GM19372 (cell line): Measurements from ENCODE around the gene LEMD2.
"Not testable (repeated sequence)": the region's sequence is repeated elsewhere in the genome, so short reads cannot be mapped to it uniquely, and the experiment has no call there.

Experiments
- ATAC-seq: cut with Tn5 transposase; IDR thresholded peaks from one replicate; pipeline ENCODE4 v1.9.1; 2021; ENCODE audit warnings: mild to moderate bottlenecking, low read depth, moderate library complexity; ENCODE audit not compliant: unreplicated experiment

LEMD2 gene

DNA sequence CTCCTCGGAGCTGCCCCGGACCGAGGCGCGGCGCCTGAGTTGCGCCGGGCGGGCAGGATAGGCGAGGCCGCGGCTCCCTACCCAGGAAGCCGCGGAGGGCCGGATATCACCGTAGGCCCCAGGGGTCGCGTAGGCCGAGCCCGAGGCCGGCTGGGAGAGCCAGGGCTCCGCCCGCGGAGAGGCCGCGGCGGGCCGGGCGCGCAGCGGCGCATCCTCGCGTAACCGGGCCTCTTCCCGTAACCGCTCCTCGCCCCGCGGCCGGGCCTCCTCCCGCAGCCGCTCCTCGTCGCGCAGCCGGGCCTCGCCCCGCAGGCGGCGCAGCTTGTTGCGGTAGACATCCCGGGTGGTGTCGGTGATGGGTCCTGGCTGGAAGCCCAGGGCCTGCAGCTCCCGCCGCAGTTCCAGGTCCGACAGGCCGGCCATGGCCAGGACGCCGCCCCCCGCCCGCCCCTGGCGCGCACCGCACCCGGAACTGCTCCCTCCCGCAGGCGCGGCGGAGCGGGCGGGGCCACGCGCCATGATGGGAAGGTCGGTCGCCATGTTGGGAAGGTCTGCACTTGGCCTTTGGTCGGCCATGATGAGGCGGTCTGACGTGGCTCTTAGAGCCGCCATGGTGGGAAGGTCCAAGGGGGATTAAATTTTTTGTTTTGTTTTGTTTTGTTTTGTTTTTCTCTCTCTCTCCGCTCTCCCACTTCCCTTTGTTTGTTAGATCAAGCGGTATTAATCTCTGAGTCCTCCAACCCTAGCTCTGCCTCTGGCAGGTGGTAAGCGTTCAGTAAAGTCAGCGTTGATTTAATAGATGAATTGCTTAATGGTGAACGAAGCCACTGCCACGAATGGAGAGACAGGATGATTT is at the start of gene LEMD2:
Gene LEMD2, minus strand, starts transcription at position 437 of the 856 bp plus-strand sequence. Its CDS starts 14 bp downstream, at position 423.
- ATAC-seq: peak; percentile 86

DNA sequence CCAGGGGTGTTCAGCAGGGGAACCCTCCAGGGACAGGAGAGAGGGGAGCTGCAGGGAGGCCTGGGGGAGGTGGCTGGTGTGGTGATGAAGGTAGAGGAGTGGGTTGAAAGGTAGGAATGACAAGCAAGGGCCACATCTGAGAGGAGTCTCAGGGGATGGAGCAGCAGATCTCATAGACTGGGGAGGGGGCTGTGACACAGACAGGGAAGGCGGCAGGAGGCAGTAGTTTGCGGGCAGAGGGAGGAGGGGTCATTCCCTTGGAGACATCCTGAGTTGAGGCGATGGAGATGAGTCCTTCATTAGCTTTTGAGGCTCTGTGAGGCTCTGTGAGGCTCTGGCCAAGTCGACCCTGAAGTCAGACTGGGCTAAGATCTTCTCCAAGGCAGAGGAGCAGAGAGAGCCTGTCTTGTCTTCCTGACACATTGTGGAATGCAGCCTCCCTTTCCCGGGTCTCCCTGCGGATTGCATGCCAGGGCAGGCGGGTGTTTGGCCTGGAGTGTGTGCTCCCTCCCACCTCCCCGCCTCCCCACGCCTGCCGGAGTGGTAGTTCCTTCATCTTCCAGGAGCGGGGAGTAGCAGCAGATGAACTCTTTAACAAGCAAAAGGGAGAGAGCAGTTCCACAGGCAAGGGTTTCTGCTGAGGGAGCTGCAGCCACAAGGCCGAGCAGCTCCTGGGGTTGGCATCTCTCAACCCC is 49.2 kb upstream of the LEMD2 start:
- ATAC-seq: no peak

DNA sequence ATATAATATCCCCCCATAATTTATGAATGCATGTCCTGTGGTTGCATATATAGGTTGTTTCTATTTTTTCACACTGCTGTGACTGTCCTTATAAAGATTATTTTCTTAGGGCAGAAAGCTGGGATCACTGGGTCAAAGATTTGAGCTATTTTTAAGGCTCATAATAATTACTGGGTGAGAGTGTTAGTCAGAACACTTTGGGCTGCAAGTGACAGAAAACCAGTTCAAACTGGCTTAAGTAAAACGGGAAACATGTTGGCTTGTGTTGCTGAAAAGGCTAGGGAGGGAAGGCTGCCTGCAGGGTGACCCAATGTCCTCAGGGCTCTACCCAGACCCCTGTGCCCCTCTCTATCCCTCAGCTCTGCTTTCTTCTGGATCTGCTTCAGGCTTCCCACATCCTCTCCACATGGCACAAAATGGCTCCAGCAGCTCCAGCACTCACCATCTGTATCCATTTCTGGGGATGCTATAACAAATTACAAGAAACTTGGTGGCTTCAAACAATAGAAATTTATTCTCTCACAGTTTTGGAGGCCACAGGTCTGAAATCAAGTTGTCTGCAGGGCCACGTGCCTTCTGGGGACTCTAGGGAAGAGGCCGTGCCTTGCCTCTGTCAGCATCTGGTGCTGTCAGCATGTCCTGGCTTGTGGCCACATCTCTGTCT is 48.0 kb upstream of the LEMD2 start:
- ATAC-seq: no peak

DNA sequence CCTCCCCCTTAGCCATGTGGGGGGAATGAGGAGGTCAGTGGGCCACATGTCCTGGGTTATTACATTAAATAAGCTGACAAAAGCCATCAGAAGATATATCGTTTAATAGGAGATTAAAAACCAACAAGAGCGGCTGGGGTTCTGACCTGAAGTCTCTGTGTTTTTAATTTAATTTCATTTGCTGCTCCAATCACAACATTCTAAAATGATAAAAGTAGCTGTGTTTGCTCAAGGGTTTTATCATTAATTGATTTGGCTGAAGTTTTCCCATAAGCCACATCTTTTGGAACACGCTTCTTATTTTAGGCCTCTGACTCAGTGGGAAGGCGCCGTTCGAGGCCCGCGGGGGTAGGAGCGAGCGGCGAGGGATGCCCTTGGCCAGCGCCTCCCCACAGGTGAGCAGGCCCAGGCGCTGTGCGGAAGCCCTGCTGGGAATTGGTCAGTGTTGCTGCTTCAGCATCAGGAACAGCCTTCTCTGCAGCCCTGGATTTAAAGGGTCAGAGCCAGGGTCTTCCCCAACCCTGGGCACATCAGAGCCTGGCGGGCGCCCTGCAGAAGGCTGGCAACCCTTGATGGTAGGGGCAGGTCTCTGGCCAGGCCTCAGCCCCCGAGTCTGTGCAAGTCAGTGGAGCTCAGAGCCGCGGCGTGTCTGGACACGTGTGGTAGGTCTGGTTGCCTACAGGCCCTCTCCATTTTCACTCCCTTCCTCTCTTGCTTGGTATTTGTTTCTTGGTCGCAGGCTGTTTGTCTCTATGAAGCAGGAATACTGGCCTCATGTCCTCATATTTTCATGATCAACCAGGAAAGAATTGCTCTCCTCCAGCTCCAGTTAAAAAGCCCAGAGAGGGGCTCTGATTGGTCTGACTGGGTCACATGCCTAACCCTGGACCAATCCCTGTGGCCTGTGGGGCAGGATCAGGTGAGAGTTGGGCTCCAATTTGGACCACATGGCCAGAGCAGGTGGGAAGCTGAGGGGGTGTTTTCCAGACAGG is 45.8 kb upstream of the LEMD2 start:
- ATAC-seq: no peak

DNA sequence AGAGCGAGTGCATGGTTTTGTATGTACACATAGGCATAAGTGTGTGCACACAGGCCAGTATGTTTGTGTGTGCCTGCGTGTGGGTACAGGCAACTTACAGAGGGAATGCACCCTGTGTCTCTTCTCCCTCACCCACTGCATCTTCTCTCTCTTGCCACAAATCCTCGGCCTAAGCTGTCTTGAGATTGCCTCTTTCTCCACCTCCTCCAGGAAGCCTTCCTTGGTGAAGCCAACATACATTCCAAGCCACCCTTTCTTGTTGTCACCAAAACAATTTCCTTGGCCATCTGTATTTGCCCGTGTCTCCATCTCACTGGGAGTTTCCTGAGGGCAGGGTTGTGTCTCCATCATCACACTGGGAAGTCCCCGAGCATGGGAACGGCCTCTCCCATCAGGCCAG is 44.7 kb upstream of the LEMD2 start:
- no peak for ATAC-seq

DNA sequence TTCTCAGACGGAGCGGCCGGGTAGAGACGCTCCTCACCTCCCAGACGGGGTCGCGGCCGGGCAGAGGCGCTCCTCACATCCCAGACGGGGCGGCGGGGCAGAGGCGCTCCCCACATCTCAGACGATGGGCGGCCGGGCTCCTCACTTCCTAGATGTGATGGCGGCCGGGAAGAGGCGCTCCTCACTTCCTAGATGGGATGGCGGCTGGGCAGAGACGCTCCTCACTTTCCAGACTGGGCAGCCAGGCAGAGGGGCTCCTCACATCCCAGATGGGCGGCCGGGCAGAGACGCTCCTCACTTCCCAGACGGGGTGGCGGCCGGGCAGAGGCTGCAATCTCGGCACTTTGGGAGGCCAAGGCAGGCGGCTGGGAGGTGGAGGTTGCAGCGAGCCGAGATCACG is 43.9 kb upstream of the LEMD2 start:
- not testable (repeated sequence) for ATAC-seq

DNA sequence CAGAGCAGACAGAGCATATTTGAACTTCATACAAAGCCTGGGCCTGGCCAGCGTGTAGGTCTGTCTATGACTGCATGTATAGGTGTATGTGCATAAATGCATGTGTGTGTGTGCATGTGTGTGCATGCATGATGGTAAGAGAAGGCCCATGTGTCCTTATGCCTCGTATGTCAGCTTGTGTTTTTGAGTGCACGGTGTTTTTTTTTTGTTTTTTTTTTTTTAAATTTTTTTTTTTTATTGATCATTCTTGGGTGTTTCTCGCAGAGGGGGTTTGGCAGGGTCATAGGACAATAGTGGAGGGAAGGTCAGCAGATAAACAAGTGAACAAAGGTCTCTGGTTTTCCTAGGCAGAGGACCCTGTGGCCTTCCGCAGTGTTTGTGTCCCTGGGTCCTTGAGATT is 42.8 kb upstream of the LEMD2 start:
- not testable (repeated sequence) for ATAC-seq

DNA sequence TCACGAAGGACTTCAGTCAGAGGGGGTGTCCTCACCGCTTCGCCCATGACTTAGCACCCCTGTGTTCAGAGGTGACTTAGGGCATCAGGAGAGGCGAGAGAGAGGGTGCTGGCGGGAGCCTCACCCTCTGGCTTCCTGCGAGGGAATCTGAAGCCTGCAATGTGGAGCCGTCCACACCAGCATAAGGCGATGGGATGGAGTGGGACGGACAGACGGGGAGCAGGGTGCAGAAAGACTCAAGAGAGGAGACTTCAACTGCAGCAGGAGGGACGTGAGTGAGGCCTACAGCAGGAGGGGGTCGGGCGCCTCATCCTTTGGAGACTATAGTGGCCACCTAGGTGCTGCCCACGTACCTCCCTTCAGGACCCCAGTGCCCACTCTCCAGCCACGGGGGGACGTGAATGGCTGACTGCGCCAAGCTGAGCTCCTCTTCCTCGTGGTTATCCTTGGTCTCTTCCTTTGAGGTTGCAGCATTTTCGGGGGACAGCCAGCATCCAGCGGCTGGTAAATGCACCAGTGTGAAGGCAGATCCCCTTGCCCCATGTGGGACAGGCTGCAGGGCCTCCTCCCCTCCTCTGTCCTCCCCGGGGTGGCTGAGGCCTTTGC is 41.8 kb upstream of the LEMD2 start:
- no peak for ATAC-seq

DNA sequence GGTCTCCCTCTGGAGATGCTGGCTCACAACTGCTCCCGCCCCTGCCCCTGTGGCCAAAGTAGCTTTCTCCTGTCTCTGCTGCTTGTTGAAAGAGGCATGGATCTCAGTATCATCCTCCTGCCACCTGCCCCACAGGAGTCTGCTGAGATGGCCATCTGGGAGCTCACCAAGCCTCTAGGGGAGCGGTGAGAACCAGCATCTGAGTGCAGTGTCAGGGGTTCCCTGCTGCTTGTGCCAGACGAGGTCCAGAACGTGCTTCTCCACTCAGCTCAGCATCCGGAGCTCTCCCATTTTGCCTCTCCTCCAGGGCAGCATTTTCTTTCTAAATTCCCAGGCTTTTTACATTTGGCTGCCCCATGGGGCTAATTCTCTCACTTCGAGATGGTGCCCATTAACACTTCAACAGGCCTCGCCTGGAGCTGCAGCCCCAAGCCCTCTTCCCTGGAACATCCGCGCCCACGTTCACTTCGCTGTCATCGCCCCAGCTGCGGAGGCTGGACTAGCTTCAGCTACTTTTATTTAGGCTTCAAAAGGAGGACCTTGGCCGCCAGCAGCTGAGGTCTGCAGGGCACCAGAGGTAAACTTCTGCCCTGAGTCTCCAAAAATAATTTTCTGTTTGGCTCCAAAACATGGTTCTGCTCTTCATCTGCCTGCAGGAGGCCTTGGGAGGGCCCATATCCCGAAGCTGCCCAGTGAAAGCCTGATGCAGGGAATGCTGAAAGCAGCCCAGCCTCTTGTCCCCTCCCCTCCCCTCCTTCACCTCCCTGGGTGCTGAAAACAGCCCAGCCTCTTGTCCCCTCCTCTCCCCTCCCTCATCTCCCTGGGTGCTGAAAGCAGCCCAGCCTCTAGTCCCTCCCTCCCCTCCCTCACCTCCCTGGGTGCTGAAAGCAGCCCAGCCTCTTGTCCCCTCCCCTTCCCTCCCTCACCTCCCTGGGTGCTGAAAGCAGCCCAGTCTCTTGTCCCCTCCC is 40.1 kb upstream of the LEMD2 start:
- ATAC-seq: no peak

DNA sequence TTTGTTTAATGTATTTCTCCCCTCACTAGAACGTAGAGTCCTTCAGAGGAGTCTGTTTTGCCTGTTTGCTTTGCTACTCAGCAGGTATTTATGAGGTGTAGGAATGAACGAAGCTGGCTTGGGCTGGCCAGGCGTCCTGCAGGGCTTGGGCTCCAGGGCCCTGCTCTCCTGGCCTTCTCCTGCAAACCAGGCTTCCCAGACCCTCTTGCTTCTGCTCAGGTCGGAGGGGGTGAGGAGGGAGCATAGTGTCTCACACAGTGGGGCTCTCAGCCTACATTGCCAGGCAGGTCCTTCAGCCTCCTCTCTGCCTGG is 39.5 kb upstream of the LEMD2 start:
- no peak for ATAC-seq

DNA sequence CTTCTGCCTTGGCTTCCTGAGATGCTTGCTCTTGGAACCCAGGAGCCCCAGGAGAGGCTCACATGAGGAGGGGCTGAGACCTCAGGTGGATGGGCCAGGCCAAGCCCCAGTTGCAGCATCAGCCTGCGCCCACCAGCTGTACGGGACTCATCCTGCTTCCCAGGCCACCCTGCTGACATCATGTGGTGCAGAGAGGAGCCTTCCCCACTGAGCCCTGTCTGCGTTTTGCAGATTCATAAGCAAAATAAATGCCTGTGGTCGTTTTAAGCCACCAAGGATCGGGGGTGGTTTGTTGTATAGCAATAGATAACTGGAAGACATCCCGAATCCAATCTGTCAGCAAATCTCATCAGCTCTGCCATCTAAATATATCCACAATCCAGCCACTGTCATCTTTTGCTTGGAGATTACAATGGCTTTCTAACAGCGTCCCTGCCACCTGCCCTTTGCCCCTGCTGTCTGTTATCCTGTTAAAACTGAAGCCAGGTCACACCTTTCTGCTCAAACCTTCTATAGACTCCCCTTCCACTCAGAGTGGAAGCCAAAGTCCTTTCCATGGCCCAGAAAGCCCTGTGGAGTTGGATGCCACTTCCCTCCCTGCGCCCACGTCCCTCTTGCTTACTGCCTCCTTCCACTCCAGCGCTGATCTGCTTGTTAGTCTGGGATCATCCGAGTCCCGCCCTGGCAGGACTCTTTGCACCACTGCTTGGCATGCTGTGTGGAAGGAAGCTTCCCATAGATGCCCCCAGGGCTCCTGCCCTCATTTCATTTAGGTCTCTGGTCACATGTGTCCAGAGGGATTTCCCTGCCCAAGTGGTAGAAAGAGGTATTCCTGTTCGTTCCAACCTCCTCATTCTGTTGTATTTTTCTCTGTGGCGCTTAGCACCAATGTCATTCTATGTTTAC is 38.9 kb upstream of the LEMD2 start:
- ATAC-seq: no peak

DNA sequence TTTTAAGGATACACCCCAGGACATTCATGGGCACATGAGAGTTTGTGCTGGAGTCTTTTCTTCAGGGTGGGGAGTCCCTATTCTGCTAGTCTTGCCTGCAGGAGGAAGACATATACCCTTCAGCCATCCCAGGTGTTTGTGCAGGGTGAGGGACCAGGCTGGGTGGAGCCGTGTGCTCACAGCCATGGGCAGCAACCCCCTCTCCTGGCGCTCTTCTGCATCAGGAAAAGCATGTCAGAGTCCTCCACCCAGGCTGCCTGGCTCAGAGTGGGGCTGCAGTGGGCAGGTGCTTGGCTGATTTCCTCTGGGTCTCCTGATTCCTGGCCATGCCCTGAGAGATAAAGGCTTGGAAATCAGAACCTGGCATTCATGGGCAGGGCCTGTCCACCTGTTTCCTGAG is 37.6 kb upstream of the LEMD2 start:
- ATAC-seq: no peak

DNA sequence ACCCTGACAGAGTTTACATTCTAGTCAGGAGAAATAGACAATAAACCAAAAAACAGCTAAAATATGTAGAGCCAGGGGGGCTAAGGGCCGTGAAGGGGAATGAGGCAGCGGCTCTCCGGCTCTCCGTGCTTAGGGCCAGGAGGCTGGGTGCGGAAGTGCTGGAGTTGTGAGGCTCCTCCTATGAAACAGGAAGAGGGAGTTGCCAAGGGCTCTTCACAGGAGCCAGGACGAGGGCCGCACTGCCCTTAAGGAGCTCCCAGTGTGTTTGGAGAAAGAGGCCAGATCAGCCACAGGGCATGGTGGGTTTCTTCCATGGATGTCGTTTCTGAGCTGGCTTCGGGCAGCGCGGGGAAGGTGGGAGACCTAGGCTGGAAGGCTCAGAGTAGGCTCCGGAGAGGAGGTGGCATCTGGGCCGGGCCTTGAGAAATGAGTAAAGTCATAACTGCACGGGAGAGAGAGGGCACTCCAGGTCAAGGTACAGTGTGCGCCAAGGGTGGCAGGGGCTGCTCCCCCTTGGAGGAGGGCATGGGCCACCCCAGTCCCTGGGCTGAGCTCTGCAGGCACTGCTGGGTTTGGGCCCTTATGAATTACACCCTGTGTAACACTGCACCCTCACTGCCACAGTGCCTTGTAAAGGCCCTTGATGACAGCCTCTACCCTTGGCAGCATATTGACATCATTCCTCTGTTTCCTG is 35.7 kb upstream of the LEMD2 start:
- no peak for ATAC-seq

DNA sequence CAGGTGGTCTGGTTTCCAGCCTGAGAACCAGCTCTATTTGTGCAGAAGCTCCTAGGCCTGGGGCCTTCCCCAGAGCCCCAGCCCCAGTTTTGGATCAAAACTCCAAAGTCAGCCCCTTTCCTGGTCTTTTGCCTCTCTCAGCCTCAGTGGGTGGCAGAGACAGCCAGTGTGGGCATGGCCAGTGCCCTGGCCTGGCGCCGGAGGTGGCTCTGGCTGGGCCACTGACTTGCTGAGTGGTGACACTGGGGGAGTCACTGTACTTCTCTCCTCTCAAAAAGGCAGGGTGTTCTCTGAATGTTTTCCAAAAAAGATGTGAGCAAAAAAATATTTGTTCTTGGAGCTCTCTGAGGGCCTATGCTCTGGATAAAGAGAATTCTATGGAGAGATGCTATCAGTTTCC is 34.9 kb upstream of the LEMD2 start:
- ATAC-seq: no peak

DNA sequence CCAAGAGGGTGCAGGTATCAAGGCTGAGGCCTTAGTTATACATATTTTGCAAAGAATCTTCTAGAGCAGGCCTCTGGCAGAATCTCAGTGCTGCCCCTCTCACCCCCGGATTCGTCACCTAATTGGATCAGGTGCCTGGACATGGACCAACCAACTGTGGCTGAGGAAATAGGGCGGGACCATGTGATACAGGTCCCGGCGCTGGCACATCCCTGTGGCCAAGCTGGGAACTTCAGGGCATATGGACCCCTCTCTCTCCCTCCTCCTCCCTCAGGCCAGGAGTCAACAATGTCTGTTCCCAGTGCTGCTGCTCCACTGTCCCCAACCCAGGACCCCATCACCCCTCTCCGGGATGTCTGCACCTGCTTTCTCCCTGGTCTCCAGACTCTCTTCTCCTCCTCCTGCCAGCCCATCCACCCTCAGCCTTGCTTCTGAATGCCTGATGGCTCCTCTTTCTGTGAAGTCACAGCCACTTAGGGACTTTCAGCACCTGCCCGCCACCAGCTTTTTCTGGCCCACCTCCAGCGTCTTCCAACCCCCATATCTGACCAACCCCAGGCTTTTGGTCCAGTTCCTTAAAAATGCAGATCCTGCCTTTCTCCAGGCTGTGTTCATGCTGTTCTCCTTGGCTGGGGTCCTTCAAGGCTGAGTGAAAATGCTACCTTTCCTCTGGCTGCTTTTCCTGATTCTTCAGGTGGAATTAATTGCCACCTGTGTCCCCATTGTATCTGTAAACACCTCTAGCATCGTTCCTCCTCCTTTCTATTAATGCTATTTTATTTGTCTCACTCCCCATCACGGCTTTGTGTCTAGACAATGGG is 33.9 kb upstream of the LEMD2 start:
- no peak for ATAC-seq

DNA sequence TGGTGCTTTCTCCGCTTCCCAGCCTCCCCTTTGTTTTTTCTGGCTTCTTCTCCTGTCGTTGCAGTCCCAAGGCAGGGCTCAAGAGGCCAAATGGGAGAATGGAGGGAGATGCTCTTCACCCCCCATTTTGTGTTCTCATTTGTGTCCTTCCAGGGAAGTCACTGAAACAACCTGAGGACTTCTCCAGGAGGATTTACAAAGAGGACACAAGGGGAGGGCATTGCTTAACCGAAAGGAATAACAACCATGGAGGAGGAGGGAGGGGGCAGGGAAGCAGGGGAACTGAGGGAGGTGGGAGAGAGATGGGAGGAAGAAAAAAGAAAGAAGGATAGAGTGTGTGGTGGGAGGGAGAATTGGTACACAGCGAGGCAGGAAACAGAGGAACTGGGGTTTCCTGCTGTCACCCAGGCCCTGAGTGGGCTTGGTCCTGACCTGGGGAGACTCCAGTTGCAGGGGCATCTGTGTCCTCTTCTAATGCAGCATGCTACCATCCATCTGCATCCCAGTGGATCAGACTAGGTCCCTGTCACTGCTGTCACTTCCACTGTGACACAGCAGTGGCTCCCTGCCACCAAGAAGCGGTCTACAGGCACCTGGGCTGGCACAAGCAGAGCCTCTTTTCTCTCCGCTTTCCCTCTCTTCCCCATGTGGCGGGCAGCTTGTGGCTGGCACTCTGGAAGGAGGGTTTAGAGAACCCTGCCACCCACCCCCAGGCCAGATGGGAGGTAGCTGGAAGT is 32.0 kb upstream of the LEMD2 start:
- no peak for ATAC-seq
